Left lung (tissue), 14 donors: Measurements from ENCODE around the gene SH3BGRL2. TPM values are rescaled to one million over a fixed set of nuclear protein-coding genes. Genes with fewer than 3 reads are reported as not detected.

ENCODE experiments used
- ATAC-seq: fragments of 200-7000 bp; cut with Tn5 transposase; one replicate; pipeline ENCODE4 v1.9.1; 2020; ENCODE audit warnings: moderate library complexity
- DNase-seq, 4 donors: peaks; one replicate each; pipeline ENCODE4 v3.0.0-alpha.2; 2013 to 2020
- H3K27ac ChIP-seq, 2 donors: fragments of 200-600 bp; sonication (generic) in 1 of 2; one replicate each; pipeline versions ENCODE4 v1.5.0 to v1.8.0; 2020 to 2021
- H3K27me3 ChIP-seq, 2 donors: fragments of 200-600 bp; sonication (generic) in 1 of 2; one replicate each; pipeline versions ENCODE4 v1.5.0 to v1.8.0; 2020 to 2021
- H3K36me3 ChIP-seq, 2 donors: fragments of 200-600 bp; sonication (generic) in 1 of 2; one replicate each; pipeline versions ENCODE4 v1.5.0 to v1.8.0; 2020 to 2021
- H3K4me1 ChIP-seq, 2 donors: fragments of 200-600 bp; one replicate each; pipeline ENCODE4 v1.8.0; 2021
- H3K4me3 ChIP-seq, 2 donors: fragments of 200-600 bp; sonication (generic) in 1 of 2; one replicate each; pipeline versions ENCODE4 v1.5.0 to v1.8.0; 2020 to 2021; ENCODE audit warnings: mild to moderate bottlenecking in 1 of 2
- H3K9me3 ChIP-seq, 2 donors: fragments of 200-600 bp; sonication (generic) in 1 of 2; one replicate each; pipeline versions ENCODE4 v1.5.0 to v1.8.0; 2020 to 2021
- intact Hi-C, 2 donors: fragments of 100-400 bp; cut with DNase I; formaldehyde crosslinking; loops; one replicate each; pipeline versions ENCODE4 v1.11.2 to v1.14.2; 2022
- long read RNA-seq, 12 donors: library from polyadenylated mRNA in 2 of 12; unstranded in 2 of 12; transcript quantifications; one replicate each; pipeline ENCODE4 v2.0.0 and lab custom pipeline, GENCODE V29; 2019 to 2026
- polyA plus RNA-seq, 6 donors: library from polyadenylated mRNA; unstranded; fragments of 120-200 nt; gene quantifications; one replicate each; pipeline ENCODE4 v1.2.1, GENCODE V29; 2013; ENCODE audit not compliant: insufficient read length in 6 of 6
- total RNA-seq, 2 donors: library from RNA; stranded (reverse); fragmentation: NEBNext Ultra II Directional; extraction: Animal tissue kit (Norgen Biotek cat#: 25700); gene quantifications; one replicate each; pipeline ENCODE4 v1.2.1, GENCODE V29; 2021
- TF ChIP-seq, protein P1 (sequence below), 2 donors: fragments of 200-600 bp; sonication (generic) in 1 of 2; IDR thresholded peaks; one replicate each; pipeline versions ENCODE4 v1.5.0 to v1.8.0; 2021; ENCODE audit warnings: antibody characterized with exemption in 2 of 2
- donor health status: DM: no; HTN: yes; CAD: no.
- donor health status: DM: no; HTN: no; CAD: no.

SH3BGRL2 gene
- total RNA-seq (10 to 100 TPM; 22.0 to 22.4 TPM), polyA plus RNA-seq (10 to 100 TPM; 34.6 to 45.7 (median 40.0) TPM)
- long read RNA-seq, donor 1, full-length matches to known transcripts, result 24 of 34 reads
- long read RNA-seq, donor 1, partial matches to known transcripts, result 10 of 34 reads
- long read RNA-seq, donor 1, other reads (novel, unspliced or antisense), result 0 of 34 reads
- long read RNA-seq, donor 2, full-length matches to known transcripts, result 16 of 16 reads
- long read RNA-seq, donor 2, partial matches to known transcripts, result 0 of 16 reads
- long read RNA-seq, donor 2, other reads (novel, unspliced or antisense), result 0 of 16 reads
- long read RNA-seq, donor 3, full-length matches to known transcripts, result 4 of 4 reads
- long read RNA-seq, donor 3, partial matches to known transcripts, result 0 of 4 reads
- long read RNA-seq, donor 3, other reads (novel, unspliced or antisense), result 0 of 4 reads
- long read RNA-seq, donor 4, full-length matches to known transcripts, result 1 of 3 reads
- long read RNA-seq, donor 4, partial matches to known transcripts, result 0 of 3 reads
- long read RNA-seq, donor 4, other reads (novel, unspliced or antisense), result 2 of 3 reads
- long read RNA-seq, donor 5, full-length matches to known transcripts, result 23 of 23 reads
- long read RNA-seq, donor 5, partial matches to known transcripts, result 0 of 23 reads
- long read RNA-seq, donor 5, other reads (novel, unspliced or antisense), result 0 of 23 reads
- long read RNA-seq, donor 6, full-length matches to known transcripts, result 9 of 9 reads
- long read RNA-seq, donor 6, partial matches to known transcripts, result 0 of 9 reads
- long read RNA-seq, donor 6, other reads (novel, unspliced or antisense), result 0 of 9 reads
- long read RNA-seq, donor 7, full-length matches to known transcripts, result 1 of 35 reads
- long read RNA-seq, donor 7, partial matches to known transcripts, result 34 of 35 reads
- long read RNA-seq, donor 7, other reads (novel, unspliced or antisense), result 0 of 35 reads
- long read RNA-seq, donor 8, full-length matches to known transcripts, result 10 of 10 reads
- long read RNA-seq, donor 8, partial matches to known transcripts, result 0 of 10 reads
- long read RNA-seq, donor 8, other reads (novel, unspliced or antisense), result 0 of 10 reads
- long read RNA-seq, donor 9, result 0 reads
- long read RNA-seq, donor 10, result 0 reads
- long read RNA-seq, donor 11, full-length matches to known transcripts, result 12 of 12 reads
- long read RNA-seq, donor 11, partial matches to known transcripts, result 0 of 12 reads
- long read RNA-seq, donor 11, other reads (novel, unspliced or antisense), result 0 of 12 reads
- long read RNA-seq, donor 12, full-length matches to known transcripts, result 7 of 7 reads
- long read RNA-seq, donor 12, partial matches to known transcripts, result 0 of 7 reads
- long read RNA-seq, donor 12, other reads (novel, unspliced or antisense), result 0 of 7 reads

DNA sequence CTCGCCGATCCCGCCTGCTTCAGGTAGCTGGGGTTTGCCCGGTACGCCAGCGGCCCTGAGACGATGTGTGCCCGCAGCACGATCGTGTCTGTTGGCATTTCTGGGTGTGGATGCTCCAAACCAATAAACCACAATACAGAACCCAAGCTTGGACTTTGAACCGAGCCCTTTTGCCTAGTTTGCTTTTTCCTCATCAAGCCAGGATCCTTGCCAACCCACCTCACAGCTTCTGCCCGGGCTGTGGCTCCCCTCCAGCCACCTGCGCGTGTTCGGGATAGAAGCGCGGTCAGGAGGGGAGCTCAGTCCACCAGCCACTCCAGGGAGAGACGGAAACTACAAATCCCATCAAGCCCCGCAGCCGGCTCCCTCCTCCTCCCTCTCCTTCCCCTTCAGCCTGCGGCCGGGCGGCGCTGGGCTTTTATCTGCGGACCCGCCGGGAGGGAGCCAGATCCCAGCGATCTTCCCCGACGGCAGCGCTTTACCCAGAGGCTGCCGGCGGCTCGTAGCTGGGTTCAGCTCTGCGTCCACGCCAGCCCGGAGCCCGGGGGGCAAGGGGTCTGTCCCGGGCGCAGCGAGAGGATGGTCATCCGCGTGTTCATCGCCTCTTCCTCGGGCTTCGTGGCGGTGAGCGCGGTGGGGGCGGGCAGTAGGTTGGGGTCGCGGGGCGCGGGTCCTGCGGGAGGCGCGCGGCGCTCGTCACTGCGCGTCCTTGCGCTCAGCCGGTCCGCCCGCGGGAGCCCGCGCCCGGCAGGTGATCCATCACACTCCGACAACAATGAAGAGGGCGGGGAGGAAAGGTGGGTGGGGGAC lies at the start of gene SH3BGRL2:
Gene SH3BGRL2 (plus strand): TSS at position 447 of the 810 bp plus-strand sequence. CDS start 133 bp downstream, at position 580.
- Histone ChIP-seq H3K27ac (peak within 1 kb of the TSS; percentile 28 to 75), H3K9me3 (no peaks in the 10 kb centered on the region), H3K4me1 (peaks cover 0 to 13% of the 10 kb centered on the region in 2 donors), H3K27me3 (peaks cover 0 to 31% of the 10 kb centered on the region in 2 donors), H3K4me3 (peak within 1 kb of the TSS; percentile 56 to 59), H3K36me3 (no peaks in the 10 kb centered on the region)
- DNase-seq (peak; percentile 64 to 91 (median 81)), ATAC-seq (peak; percentile 96)
- intact Hi-C loops, result no loop called here
- TF ChIP-seq, protein P1, sequence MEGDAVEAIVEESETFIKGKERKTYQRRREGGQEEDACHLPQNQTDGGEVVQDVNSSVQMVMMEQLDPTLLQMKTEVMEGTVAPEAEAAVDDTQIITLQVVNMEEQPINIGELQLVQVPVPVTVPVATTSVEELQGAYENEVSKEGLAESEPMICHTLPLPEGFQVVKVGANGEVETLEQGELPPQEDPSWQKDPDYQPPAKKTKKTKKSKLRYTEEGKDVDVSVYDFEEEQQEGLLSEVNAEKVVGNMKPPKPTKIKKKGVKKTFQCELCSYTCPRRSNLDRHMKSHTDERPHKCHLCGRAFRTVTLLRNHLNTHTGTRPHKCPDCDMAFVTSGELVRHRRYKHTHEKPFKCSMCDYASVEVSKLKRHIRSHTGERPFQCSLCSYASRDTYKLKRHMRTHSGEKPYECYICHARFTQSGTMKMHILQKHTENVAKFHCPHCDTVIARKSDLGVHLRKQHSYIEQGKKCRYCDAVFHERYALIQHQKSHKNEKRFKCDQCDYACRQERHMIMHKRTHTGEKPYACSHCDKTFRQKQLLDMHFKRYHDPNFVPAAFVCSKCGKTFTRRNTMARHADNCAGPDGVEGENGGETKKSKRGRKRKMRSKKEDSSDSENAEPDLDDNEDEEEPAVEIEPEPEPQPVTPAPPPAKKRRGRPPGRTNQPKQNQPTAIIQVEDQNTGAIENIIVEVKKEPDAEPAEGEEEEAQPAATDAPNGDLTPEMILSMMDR (IDR thresholded peaks at IDR 0.05), result no peak

GRCh38 chr6:79584332-79584731 lies 46.8 kb upstream of the SH3BGRL2 start:
- TF ChIP-seq, protein P1 (IDR thresholded peaks at IDR 0.05), result no peak
- no peak for DNase-seq
- H3K4me3 ChIP-seq, result no peak overlapping the region
- H3K4me1 ChIP-seq, result no peaks in the 10 kb centered on the region
- no peaks in the 10 kb centered on the region for H3K27me3 ChIP-seq
- intact Hi-C loops, result no loop called here
- H3K36me3 ChIP-seq, result no peaks in the 10 kb centered on the region
- no peak overlapping the region for H3K27ac ChIP-seq
- H3K9me3 ChIP-seq, result peaks cover 0 to 10% of the 10 kb centered on the region in 2 donors
- ATAC-seq, result no peak

DNA sequence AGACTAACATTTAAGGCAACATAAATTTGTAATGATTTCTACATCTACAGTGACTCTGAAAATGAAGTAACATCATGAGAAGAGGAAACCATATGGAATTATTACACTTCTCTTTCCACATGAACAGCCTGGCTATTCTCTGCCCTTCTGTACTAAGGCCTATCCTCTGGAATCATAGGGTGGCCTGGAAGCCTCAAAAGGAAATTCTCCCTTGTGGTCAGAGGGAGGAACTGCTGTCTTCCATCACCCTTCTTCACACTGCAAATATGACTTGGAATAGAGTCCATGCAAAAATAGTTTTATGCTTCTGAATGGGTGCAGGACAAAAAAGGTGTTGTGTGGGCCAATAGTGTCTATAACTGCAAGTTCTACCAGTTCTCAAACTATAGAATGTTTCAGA lies 44.6 kb upstream of the SH3BGRL2 start:
- H3K36me3 ChIP-seq, result no peaks in the 10 kb centered on the region
- ATAC-seq (peak; percentile 35), DNase-seq (no peak)
- H3K27ac ChIP-seq, result no peak overlapping the region
- H3K27me3 ChIP-seq, result no peaks in the 10 kb centered on the region
- no peaks in the 10 kb centered on the region for H3K4me1 ChIP-seq
- peaks cover 0 to 5% of the 10 kb centered on the region in 2 donors for H3K9me3 ChIP-seq
- intact Hi-C loops, result no loop called here
- TF ChIP-seq, protein P1 (IDR thresholded peaks at IDR 0.05), result peak; percentile 8 to 33
- no peak overlapping the region for H3K4me3 ChIP-seq

GRCh38 chr6:79589701-79590100 lies 41.4 kb upstream of the SH3BGRL2 start:
- no peaks in the 10 kb centered on the region for H3K9me3 ChIP-seq
- no peak overlapping the region for H3K4me3 ChIP-seq
- no peak for DNase-seq
- no peaks in the 10 kb centered on the region for H3K4me1 ChIP-seq
- intact Hi-C loops, result no loop called here
- TF ChIP-seq, protein P1 (IDR thresholded peaks at IDR 0.05), result no peak
- ATAC-seq, result no peak
- no peak overlapping the region for H3K27ac ChIP-seq
- no peaks in the 10 kb centered on the region for H3K27me3 ChIP-seq
- no peaks in the 10 kb centered on the region for H3K36me3 ChIP-seq
